Cerebellar nuclear complex (tissue), 1 donor: Measurements from ENCODE around the gene SMC6.
A peak's percentile ranks its signal among the peaks of the same experiment; 100 is the strongest.

Experiments used
- DNase-seq, 2 experiments: peaks; one replicate each; lab custom pipeline; 2025; lab: John Stamatoyannopoulos, UW

Gene SMC6, protein sequence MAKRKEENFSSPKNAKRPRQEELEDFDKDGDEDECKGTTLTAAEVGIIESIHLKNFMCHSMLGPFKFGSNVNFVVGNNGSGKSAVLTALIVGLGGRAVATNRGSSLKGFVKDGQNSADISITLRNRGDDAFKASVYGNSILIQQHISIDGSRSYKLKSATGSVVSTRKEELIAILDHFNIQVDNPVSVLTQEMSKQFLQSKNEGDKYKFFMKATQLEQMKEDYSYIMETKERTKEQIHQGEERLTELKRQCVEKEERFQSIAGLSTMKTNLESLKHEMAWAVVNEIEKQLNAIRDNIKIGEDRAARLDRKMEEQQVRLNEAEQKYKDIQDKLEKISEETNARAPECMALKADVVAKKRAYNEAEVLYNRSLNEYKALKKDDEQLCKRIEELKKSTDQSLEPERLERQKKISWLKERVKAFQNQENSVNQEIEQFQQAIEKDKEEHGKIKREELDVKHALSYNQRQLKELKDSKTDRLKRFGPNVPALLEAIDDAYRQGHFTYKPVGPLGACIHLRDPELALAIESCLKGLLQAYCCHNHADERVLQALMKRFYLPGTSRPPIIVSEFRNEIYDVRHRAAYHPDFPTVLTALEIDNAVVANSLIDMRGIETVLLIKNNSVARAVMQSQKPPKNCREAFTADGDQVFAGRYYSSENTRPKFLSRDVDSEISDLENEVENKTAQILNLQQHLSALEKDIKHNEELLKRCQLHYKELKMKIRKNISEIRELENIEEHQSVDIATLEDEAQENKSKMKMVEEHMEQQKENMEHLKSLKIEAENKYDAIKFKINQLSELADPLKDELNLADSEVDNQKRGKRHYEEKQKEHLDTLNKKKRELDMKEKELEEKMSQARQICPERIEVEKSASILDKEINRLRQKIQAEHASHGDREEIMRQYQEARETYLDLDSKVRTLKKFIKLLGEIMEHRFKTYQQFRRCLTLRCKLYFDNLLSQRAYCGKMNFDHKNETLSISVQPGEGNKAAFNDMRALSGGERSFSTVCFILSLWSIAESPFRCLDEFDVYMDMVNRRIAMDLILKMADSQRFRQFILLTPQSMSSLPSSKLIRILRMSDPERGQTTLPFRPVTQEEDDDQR

DNA sequence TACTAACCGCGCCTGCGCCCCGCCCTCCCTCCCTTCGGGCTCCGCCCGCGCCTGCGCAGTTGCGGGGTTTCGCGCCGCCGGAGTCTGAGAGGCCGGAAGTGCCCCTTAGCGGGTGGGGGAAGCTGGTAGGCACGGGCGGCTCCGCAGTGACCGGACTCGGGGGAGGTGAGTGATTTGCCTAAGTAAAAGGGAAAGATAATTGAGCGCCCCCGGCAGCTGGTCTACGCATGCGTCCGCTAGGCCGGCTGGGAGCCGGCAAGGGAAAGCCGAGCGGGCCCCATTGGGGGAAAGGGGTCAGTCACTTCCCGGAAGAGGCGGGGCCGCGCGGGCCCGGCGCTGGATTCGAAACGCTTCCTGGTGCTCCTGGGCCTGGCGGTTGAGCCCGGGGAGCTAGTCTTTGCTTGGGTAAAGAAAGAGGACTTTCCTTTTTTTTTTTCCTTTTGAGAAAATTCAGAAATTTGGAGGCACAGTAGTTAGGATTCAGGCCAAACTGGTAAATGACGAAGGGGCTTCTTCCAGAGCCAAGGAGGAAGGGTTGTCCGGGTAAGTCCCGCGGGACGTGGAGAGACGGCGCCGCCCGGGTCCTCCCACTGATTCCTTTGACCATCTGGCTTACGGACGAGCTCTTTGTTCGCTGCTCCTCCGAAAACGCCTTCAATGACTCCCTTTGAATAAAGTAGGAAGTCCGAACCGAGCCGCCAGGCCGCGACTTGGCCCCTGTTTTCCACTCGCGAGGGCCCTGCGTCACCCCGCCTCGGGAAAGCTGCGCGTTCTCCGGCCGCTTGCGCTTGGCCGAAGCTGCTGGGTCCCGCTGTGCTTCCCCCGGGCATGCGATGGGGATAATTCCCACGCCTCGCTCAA is at the start of gene SMC6, which contains the start of gene GEN1:
SMC6 (minus strand) TSS at position 8 of the 861 bp plus-strand sequence. CDS start 7,864 bp downstream, outside the sequence.
GEN1 (plus strand) TSS at position 336 of the 861 bp plus-strand sequence. CDS start 5,806 bp downstream, outside the sequence.
- DNase-seq, result peak; percentile 12 to 62

DNA sequence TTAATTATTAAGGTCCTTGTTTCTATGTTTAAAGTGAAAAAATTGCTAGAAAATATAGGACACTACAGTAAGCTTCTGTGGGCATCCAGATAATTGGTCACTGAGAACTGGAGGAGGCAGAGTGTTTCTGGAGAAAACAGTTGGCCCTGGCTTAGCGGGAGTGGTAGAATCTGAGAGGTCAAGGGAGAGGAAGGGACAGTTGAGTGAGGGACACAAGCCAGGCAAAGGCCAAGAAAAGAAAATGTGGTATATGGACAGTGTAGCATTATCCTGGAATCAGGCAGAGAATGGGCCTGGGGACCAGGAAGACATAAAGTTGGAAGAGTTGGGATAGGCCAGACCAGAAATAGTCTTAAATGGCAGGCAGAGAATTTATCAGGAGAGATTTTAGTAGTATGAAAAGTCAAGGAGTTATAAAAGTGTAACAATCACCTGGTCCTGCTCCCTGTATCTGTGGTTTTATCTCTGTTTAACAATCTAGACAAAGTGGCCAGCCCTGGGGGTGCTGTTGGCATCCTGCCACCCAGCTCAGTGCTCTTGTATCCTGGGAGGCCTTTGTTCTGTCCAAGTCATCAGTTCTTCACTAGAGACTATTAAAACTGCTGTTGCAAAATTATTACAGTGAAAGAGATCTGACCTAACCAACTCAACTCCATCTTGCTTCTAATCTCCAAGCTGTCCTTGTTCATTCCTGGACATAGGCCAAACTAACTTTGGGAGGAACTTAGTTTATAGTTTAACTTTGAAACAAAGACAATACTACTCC is 47.3 kb upstream of the SMC6 start:
- DNase-seq, result no peak

DNA sequence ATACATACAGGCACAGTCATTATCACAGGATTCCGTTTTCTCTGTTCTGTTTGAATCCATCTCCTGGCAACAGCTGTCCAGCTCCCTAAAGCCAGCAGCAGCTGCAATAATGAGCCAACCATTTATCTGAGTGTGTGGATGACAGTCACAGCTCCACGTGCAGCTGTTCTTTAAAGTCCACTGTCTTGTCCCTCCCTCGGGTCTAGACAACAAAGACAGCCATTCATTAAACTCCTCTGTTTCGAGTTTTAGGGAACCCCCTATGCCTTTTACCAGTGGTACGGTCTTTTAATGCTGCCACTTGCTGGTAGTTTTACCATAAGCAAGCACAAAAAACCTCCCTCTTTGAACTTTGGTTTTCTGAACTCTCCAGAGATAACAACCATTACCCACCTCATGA is 46.6 kb upstream of the SMC6 start:
- no peak for DNase-seq

DNA sequence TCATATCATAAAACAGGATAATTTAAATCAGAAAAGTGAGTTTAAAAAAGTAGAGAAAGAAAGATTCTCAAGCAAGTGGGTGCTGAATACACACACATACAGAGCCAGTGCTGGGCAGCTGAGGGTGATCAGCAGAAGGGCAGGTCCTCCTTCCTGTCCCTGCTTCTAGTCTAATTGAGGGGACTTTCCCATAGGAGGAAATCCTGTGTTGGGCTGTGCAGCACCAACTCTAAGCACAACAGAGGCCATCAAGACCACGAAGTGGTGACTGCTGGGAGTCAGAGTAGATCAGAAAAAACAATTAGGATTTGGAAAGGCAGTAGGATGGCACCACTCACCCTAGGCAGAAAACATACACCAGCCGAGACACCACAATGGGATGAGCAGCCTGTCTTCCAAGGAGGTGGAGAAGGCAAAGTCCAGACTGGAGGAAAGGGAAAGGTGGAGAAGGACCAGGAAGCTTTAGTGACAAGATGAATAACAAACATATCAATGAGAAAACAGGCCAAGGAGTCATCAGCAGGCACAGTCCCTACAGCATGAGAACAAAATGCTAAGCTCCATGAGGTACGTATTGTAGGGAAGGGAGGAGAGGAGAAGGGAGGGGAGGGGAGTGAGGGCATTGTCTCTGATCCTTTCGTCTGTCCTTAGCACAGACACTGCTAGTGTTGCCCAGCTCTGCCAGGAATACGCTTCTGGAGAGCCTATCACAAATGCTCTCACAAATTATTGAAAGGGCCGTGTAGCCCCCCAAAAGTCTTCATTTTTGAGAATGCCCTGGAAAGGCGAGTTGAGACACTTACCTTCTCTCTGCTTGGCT is 45.9 kb upstream of the SMC6 start:
- no peak for DNase-seq

DNA sequence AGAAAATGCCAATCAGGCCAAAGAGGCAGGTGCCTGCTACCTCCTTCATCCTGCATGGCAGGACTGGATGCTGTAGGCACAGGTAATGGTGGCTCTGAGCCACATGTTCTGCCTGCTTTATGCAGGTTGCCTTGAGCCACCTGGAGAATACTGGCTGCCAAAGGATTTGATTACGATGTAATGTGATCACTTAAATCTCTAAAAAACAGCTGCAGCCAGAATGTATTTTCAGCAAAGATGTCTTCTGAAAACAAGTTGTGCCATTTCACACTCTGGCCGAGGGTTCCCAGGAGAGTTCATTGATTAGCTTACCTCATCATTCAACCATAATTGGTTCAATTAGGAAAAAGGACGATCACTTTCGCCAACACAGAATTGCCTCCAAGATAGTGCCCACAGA is 44.7 kb upstream of the SMC6 start:
- DNase-seq, result no peak

DNA sequence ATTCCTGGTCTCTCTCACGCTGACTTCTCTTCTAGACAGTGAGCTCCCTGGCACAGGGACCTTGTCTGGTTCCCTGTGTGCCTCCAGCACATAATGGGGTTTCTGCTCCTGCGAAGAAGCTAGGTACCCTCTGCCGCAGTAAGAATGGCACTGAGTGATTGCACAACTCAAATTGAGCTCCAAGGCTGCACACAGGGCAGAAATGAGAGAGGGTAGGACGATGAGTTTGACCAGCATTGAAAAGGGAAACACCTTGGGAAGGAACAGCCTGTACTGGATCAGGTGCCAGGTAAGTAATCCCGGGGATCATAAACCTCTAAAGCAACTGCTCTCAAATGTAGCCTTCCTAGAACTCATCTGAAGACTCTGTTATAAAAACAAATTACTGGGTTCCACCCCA is 41.7 kb upstream of the SMC6 start:
- no peak for DNase-seq

DNA sequence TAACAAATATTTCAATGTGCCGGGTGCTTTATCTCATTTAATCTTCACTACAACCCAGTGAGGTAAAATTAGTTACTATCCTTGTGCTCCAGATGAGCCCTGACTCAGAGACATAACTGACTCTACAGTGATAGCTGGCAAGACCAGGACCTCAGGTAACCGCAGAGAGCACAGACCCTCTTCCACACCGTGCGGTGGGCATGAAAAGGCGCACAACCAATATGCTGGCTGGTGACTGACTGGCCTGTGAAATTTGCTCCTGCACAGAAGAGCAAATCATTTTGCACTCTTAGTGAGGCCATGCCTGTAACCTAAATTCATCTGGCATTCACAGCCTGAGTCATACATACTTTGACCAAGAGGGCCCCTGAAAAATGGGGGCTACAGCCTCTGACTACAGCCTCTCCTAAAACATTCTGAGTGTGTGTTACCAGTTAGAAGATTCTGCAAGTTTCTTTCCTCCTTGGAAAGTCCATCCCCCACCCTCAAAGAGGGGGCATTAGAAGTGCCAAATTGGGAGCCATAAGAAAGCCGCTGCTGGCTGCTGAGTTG is 40.3 kb upstream of the SMC6 start:
- DNase-seq, result no peak

DNA sequence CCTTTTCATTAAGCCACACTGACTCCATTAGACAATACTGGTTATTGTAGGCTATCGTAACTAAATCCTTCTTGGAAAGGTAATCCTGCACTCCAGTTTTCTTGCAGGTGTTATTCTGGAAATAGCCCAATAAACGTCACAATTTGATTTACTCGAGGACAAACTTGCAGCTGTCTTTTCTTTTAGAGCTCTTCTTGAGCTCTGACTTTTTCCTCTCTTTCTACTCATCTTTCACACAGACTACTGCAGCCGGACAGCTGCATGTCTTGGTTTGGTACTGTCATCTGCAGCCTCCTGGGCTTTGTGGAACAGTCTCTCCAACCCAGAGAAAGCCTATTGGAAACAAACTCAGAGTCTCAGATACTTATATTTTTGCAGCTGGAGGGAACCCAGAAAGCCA is 39.7 kb upstream of the SMC6 start:
- DNase-seq, result no peak

DNA sequence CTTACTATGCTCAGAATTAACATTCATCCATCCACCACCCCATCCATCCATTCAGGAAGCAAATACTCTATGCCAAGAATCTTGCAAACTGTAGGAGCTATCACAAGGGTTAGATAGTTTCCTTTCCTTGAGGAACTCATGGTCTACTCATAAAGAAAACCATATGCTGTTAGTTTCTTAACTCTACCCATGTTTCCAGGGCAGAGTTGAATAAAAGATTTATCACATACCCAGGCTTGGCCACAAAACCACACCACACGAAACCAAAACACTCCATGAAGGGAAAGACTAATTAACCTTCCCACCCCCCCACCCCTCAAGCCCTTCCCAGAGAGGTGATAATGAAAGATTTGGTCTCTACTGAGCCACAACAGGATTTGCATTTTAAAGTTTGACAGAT is 38.9 kb upstream of the SMC6 start:
- no peak for DNase-seq

DNA sequence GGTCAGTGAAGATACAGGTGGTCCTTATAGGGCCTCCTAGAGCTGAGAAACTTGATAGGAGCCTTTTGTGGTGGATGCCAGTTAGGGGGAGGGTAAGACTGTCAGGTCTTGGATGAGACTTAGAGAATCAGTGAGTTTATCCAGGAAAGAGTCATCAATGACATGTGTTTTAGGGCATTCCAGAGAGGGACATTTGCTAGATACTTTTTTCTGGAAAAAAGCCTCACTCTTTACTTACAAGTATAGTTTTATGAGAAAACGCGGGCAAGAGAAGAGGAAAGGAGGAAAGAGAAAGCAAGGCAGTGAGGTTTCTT is 38.2 kb upstream of the SMC6 start:
- DNase-seq, result no peak

DNA sequence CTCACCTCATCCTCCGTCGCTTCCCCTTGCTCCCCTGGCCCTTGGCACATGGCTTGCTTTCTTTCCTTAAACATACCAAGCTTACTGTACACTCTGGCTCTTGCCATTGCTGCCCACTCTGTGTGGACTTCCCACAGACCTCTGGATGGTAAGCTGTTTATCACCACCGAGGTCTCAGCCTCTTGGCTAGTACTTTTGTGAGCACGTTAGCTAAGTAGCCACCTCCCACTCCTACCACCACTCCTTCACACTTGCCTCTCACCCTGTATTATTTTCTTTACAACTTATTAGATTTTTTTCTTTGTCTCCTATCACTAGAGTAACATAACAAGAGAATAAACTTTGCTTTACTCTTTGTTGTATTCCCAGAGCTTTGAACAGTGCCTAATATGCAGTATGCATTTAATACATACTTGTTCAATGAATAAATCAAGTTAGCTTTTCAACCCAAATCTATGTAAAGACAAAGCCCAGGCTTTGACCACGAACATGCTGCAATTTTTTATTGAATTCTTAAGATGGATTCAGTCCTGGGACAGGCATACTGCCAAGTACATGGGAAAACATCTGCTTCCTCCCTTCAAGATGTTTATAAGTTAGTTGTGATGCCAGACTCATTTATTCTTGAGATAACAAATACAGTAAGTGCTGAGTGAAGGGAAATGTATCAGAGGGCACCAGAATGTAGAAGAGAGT is 37.7 kb upstream of the SMC6 start:
- no peak for DNase-seq

DNA sequence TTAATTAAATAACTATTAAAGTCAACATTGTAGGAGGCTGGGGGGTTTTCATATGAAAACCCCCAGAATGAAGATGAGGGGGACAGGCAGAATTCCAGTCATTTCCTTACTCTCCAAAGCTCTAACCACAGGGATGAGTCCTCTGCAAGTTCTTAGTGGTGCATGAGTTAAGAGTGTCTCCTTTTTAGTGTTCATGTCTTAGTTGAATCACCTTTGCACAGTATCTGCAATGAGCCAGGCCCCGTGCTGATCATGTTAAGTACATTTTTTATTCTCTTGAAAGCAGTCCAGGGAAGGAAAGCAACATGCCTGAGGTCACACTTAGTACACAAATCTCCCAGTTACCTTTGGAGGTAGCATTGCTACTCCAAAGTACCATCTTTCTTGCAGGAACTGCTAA is 36.9 kb upstream of the SMC6 start:
- DNase-seq, result no peak

DNA sequence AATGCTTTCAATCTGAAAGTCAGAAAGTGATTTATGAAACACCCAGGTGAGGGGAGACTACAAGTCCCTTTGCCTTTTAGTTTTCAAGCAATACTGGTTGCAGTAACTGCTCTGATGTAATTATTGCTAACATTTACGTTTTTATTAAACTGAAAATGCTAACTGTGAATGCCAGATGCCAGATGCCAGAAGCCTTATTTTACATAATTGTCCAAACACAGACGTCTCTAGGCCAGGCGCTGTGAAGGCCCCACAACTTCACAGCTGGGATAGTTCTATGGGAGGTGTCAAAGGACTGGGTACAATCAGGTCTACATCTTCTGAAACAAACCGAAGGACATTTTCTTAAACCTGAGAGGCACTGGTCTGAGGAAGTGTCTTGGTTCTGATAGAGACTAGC is 35.2 kb upstream of the SMC6 start:
- no peak for DNase-seq

DNA sequence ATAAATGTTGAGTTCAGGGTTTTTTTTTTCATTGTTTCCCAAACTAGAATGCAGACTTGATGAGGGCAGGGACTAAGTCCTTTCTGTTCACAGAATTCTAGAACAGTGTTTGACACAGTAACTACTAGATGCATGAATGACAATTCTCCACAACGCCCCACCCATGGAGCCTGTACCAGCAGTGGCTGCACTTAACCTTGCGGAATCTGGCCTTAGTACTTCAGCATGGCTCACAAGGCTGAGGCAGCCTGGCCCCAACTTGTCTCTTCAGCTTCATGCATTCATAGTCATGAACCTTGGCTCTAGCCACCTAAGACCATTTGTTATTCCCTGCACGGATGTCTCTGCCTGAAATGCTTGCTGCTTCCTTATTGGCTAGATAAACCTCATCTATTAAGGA is 33.1 kb upstream of the SMC6 start:
- DNase-seq, result no peak

DNA sequence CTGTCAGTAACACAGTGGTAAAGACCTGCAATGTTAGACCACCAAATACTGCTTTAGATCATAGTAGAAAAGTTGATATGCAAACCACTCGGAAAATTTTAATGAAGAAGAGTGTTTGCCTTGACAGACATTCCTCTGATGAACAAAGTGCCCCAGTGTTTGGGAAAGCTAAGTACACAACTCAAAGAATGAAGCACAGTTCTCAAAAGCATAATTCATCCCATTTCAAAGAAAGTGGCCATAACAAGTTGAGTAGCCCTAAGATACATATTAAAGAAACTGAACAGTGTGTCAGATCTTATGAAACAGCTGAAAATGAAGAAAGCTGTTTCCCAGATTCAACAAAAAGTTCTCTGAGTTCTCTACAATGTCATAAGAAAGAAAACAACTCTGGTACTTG is 27.9 kb upstream of the SMC6 start:
- no peak for DNase-seq

DNA sequence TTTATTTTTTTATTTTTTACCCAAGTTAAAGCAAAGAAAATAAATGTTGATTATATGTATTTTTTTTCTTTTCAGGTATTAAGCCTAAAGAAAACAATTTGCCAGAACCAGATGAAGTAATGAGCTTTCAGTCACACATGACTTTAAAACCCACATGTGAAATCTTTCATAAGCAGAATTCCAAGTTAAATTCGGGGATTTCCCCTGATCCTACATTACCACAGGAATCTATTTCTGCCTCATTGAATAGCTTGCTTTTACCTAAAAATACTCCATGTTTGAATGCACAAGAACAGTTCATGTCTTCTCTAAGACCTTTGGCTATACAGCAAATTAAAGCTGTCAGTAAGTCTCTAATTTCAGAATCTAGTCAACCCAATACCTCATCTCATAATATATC is 26.9 kb upstream of the SMC6 start:
- no peak for DNase-seq

DNA sequence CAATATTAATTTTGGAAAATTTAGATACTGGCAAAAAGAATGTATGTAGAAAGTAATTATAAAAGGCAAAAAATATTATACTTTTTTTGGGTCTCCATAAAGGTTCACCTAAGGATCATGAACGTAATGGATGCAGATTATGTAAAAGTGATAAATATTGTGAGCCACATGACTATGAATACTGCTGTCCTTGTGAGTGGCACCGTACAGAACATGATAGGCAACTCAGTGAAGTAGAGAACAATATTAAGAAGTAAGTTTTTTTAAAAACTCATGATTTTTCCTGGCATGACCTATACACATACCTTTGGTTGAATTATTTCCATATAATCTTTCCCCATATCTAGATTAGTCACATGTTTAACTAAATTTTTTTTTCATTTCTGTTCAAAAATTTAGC is 18.9 kb upstream of the SMC6 start:
- no peak for DNase-seq

DNA sequence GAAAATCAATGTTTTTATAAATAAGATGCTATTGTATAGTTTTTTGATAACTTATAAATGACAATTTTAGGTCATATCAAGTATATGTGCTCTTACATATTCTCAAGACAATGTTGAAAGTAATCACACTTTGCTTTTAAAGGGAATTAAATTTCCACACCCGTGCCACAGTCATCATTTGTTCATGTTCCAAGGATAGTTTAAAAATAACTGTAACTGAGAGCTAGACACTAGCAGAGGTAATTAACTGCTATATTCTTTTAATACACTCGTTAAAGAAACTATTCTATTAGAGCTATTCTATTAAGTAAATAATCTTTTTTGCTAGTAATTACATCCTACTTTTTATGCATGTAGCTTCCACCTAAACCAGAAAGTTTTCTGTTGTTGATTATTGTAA is 18.3 kb upstream of the SMC6 start:
- no peak for DNase-seq

DNA sequence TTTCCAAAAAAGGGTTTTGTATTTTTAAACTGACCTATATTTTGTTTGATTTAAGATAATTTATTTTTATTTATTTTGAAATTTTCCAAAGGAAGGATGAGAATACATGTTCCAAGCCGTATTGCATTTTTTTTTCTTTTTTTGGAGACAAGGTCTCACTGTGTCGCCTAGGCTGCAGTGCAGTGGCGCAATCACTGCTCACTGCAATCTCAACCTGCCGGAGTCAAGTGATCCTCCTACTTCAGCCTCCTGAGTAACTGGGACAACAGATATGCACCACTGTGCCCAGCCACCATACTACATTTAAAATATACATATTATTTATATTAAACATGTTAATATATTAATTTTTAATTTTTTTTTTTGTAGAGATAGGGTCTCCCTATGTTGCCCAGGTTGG is 15.3 kb upstream of the SMC6 start:
- no peak for DNase-seq
